Suprapubic skin (tissue), 4 donors: ENCODE data around the gene MRPL24. TPM values are rescaled to one million over a fixed set of nuclear protein-coding genes. Genes with fewer than 3 reads are reported as not detected.

Experiments used
- DNase-seq, 2 donors: peaks; one replicate each; pipeline ENCODE4 v3.0.0-alpha.2; 2019; ENCODE audit warnings: low spot score in 2 of 2
- H3K27ac ChIP-seq: fragments of 200-600 bp; sonication (generic); one replicate; pipeline ENCODE4 v1.5.1; 2019
- H3K27me3 ChIP-seq: fragments of 200-600 bp; sonication (generic); one replicate; pipeline ENCODE4 v1.5.1; 2019
- H3K36me3 ChIP-seq: fragments of 200-600 bp; sonication (generic); one replicate; pipeline ENCODE4 v1.5.1; 2019
- H3K4me1 ChIP-seq: fragments of 200-600 bp; sonication (generic); one replicate; pipeline ENCODE4 v1.5.1; 2019
- H3K4me3 ChIP-seq: fragments of 200-600 bp; sonication (generic); one replicate; pipeline ENCODE4 v1.5.1; 2019; ENCODE audit warnings: mild to moderate bottlenecking
- H3K9me3 ChIP-seq: fragments of 200-600 bp; sonication (generic); one replicate; pipeline ENCODE4 v1.5.1; 2019
- CTCF ChIP-seq, 2 donors: fragments of 200-600 bp in 1 of 2; fragments of 450-650 bp in 1 of 2; sonication (generic) in 1 of 2; IDR thresholded peaks; one replicate each; pipeline ENCODE4 v1.5.1; 2016 to 2019; ENCODE audit warnings: antibody characterized with exemption in 2 of 2, mild to moderate bottlenecking in 1 of 2, moderate library complexity in 1 of 2
- EP300 ChIP-seq: sonication (generic); formaldehyde crosslinking; IDR thresholded peaks from one replicate; pipeline ENCODE4 v1.6.1; 2017; ENCODE audit warnings: antibody characterized with exemption
- POLR2A ChIP-seq, 2 donors: fragments of 450-650 bp; IDR thresholded peaks; one replicate each; pipeline ENCODE4 v1.6.1; 2017; ENCODE audit warnings: antibody characterized with exemption in 2 of 2, mild to moderate bottlenecking in 2 of 2, moderate library complexity in 2 of 2
- POLR2AphosphoS5 ChIP-seq, 3 donors: sonication (generic); formaldehyde crosslinking; IDR thresholded peaks; one replicate each; pipeline ENCODE4 v1.6.1; 2017; ENCODE audit warnings: antibody characterized with exemption in 3 of 3
- WGBS: methylation state at CpG from one replicate; pipeline ENCODE4 v1.1.5; 2018; 5-methylcytosine and 5-hydroxymethylcytosine counted together
- total RNA-seq, 4 donors: library from RNA; depleted of rRNA; stranded (reverse); fragments of >200 nt; gene quantifications; one replicate each; pipeline ENCODE4 v1.1.0, GENCODE V29; 2016

The MRPL24 gene
- total RNA-seq, 4 donors from 2014 or later = 33.6 to 66.6 (median 55.0) TPM

GRCh38 chr1:156746406-156746727 lies 5.5 kb upstream of the MRPL24 start:
- H3K4me1 ChIP-seq = peaks cover 59% of the 10 kb centered on the region
- DNase-seq = no peak
- TF ChIP-seq POLR2A (IDR thresholded peaks at IDR 0.05) (no peak), POLR2AphosphoS5 (IDR thresholded peaks at IDR 0.05) (no peak), EP300 (no peak), CTCF (IDR thresholded peaks at IDR 0.05) (no peak)
- no peaks in the 10 kb centered on the region for H3K9me3 ChIP-seq
- peak overlapping the region; percentile 96 for H3K4me3 ChIP-seq
- no peaks in the 10 kb centered on the region for H3K27me3 ChIP-seq
- peak overlapping the region; percentile 99 for H3K27ac ChIP-seq
- 46% methylated on average over 8 of the region's 9 CpGs for WGBS
- peaks cover 32% of the 10 kb centered on the region for H3K36me3 ChIP-seq

GRCh38 chr1:156745881-156746280 lies 5.0 kb upstream of the MRPL24 start:
- DNase-seq = no peak
- 64% methylated on average over 3 of the region's 3 CpGs for WGBS
- peaks cover 32% of the 10 kb centered on the region for H3K36me3 ChIP-seq
- peak overlapping the region; percentile 99 for H3K27ac ChIP-seq
- H3K4me1 ChIP-seq = peaks cover 59% of the 10 kb centered on the region
- no peak for TF ChIP-seq POLR2A (IDR thresholded peaks at IDR 0.05)
- TF ChIP-seq CTCF (IDR thresholded peaks at IDR 0.05) = no peak
- no peak for TF ChIP-seq POLR2AphosphoS5 (IDR thresholded peaks at IDR 0.05)
- no peak for TF ChIP-seq EP300
- peak overlapping the region; percentile 96 for H3K4me3 ChIP-seq
- H3K9me3 ChIP-seq = no peaks in the 10 kb centered on the region
- H3K27me3 ChIP-seq = no peaks in the 10 kb centered on the region

GRCh38 chr1:156744786-156745419 lies 4.0 kb upstream of the MRPL24 start:
- H3K4me1 ChIP-seq = peaks cover 64% of the 10 kb centered on the region
- 79% methylated on average over 14 of the region's 14 CpGs for WGBS
- TF ChIP-seq CTCF (IDR thresholded peaks at IDR 0.05) (no peak), POLR2AphosphoS5 (IDR thresholded peaks at IDR 0.05) (no peak), EP300 (no peak), POLR2A (IDR thresholded peaks at IDR 0.05) (no peak)
- no peaks in the 10 kb centered on the region for H3K27me3 ChIP-seq
- H3K36me3 ChIP-seq = peaks cover 32% of the 10 kb centered on the region
- peak overlapping the region; percentile 99 for H3K27ac ChIP-seq
- H3K4me3 ChIP-seq = no peak overlapping the region
- DNase-seq = no peak
- H3K9me3 ChIP-seq = no peaks in the 10 kb centered on the region

- no peak for DNase-seq
- Histone ChIP-seq H3K27ac (peak overlapping the region; percentile 36), H3K4me3 (no peak overlapping the region), H3K36me3 (peaks cover 32% of the 10 kb centered on the region), H3K4me1 (peaks cover 61% of the 10 kb centered on the region), H3K27me3 (no peaks in the 10 kb centered on the region), H3K9me3 (no peaks in the 10 kb centered on the region)
- WGBS = 79% methylated on average over 9 of the region's 12 CpGs
- no peak for TF ChIP-seq EP300
- TF ChIP-seq POLR2AphosphoS5 (IDR thresholded peaks at IDR 0.05) = no peak
- no peak for TF ChIP-seq POLR2A (IDR thresholded peaks at IDR 0.05)
- TF ChIP-seq CTCF (IDR thresholded peaks at IDR 0.05) = no peak
These were observed 3.5 kb upstream of the MRPL24 start for GRCh38 chr1:156744344-156744743.

- H3K4me3 ChIP-seq = no peak overlapping the region
- H3K36me3 ChIP-seq = peaks cover 32% of the 10 kb centered on the region
- H3K27ac ChIP-seq = no peak overlapping the region
- H3K27me3 ChIP-seq = no peaks in the 10 kb centered on the region
- no peaks in the 10 kb centered on the region for H3K9me3 ChIP-seq
- WGBS = 82% methylated on average over 13 of the region's 14 CpGs
- H3K4me1 ChIP-seq = peaks cover 54% of the 10 kb centered on the region
- TF ChIP-seq CTCF (IDR thresholded peaks at IDR 0.05) (no peak), EP300 (no peak), POLR2A (IDR thresholded peaks at IDR 0.05) (no peak), POLR2AphosphoS5 (IDR thresholded peaks at IDR 0.05) (no peak)
- no peak for DNase-seq
These were observed 2.7 kb upstream of the MRPL24 start for GRCh38 chr1:156743367-156744302.
